HT-29 (cell line): ENCODE results near the gene AANAT. TPM values are rescaled to one million over a fixed set of nuclear protein-coding genes. Genes with fewer than 3 reads are reported as not detected.

Source experiments
- DNase-seq: peaks from one replicate; pipeline ENCODE4 v3.0.0-alpha.2; 2015; ENCODE audit warnings: low spot score
- total RNA-seq: library from RNA; depleted of rRNA; stranded (reverse); fragments of >200 nt; shearing (Covaris generic); gene quantifications from 2 replicates; pipeline ENCODE4 v1.2.3, GENCODE V29; 2014; rRNA removed

AANAT gene
- total RNA-seq = not detected in 2 replicates

GRCh38 chr17:76467366-76467765 lies at the start of gene AANAT:
AANAT (plus strand) TSS chr17:76467603; CDS start chr17:76468747, 1,144 bp downstream.
- no peak for DNase-seq

- DNase-seq = no peak
Observed at GRCh38 chr17:76419576-76420260, 47.7 kb upstream of the AANAT start.

GRCh38 chr17:76420356-76421043 lies 46.9 kb upstream of the AANAT start:
- no peak for DNase-seq

GRCh38 chr17:76421044-76421407 lies 46.4 kb upstream of the AANAT start:
- DNase-seq = no peak

GRCh38 chr17:76422406-76422805 lies 45.0 kb upstream of the AANAT start:
- DNase-seq = no peak

- DNase-seq = no peak
Observed at GRCh38 chr17:76422860-76423259, 44.5 kb upstream of the AANAT start.

GRCh38 chr17:76426853-76427252 lies 40.5 kb upstream of the AANAT start:
- no peak for DNase-seq

- DNase-seq = no peak
Observed at GRCh38 chr17:76427501-76428231, 39.7 kb upstream of the AANAT start.

- no peak for DNase-seq
Observed at GRCh38 chr17:76428511-76428910, 38.9 kb upstream of the AANAT start.

- no peak for DNase-seq
Observed at GRCh38 chr17:76431509-76431908, 35.9 kb upstream of the AANAT start.

- no peak for DNase-seq
Observed at GRCh38 chr17:76432004-76432403, 35.4 kb upstream of the AANAT start.

GRCh38 chr17:76432712-76433336 lies 34.6 kb upstream of the AANAT start:
- DNase-seq = peak; percentile 15

GRCh38 chr17:76433693-76434092 lies 33.7 kb upstream of the AANAT start:
- DNase-seq = no peak

- DNase-seq = no peak
Observed at GRCh38 chr17:76434870-76435269, 32.5 kb upstream of the AANAT start.

GRCh38 chr17:76435751-76436150 lies 31.7 kb upstream of the AANAT start:
- no peak for DNase-seq

GRCh38 chr17:76437467-76438402 lies 29.7 kb upstream of the AANAT start:
- DNase-seq = no peak

GRCh38 chr17:76438906-76439305 lies 28.5 kb upstream of the AANAT start:
- DNase-seq = no peak

GRCh38 chr17:76439314-76439928 lies 28.0 kb upstream of the AANAT start:
- DNase-seq = no peak

GRCh38 chr17:76440751-76441362 lies 26.5 kb upstream of the AANAT start:
- DNase-seq = no peak

- no peak for DNase-seq
Observed at GRCh38 chr17:76441686-76442340, 25.6 kb upstream of the AANAT start.
